Central memory CD8-positive, alpha-beta T cell (primary cell): ENCODE data around the gene ZCCHC7.

Experiments used
- ATAC-seq: fragments of 150-1000 bp; cut with Tn5 transposase; replicated peaks from 2 replicates; pipeline ENCODE4 v1.10.0; 2022; ENCODE audit warnings: mild to moderate bottlenecking, moderate FRiP score, moderate number of reproducible peaks; ENCODE audit not compliant: poor library complexity, severe bottlenecking; ENCODE audit errors: extremely low read depth
- DNase-seq, 2 donors: peaks; one replicate each; pipeline ENCODE4 v3.0.0; 2021; ENCODE audit warnings: low spot score in 2 of 2
- H3K27ac Mint-ChIP-seq: one replicate; pipeline ENCODE4 v1.8.0; 2022; ENCODE audit warnings: low read depth, mild to moderate bottlenecking, moderate library complexity, mixed read lengths
- H3K27me3 Mint-ChIP-seq: one replicate; pipeline ENCODE4 v1.8.0; 2022; ENCODE audit warnings: mixed read lengths
- H3K36me3 Mint-ChIP-seq: one replicate; pipeline ENCODE4 v1.8.0; 2022; ENCODE audit warnings: mild to moderate bottlenecking, moderate library complexity, mixed read lengths; ENCODE audit not compliant: insufficient read depth
- H3K4me1 Mint-ChIP-seq: one replicate; pipeline ENCODE4 v1.8.0; 2022; ENCODE audit warnings: mixed read lengths
- H3K4me3 Mint-ChIP-seq: one replicate; pipeline ENCODE4 v1.8.0; 2022; ENCODE audit warnings: mild to moderate bottlenecking, moderate library complexity, mixed read lengths
- H3K9me3 Mint-ChIP-seq: one replicate; pipeline ENCODE4 v1.8.0; 2022; ENCODE audit warnings: mixed read lengths

Gene ZCCHC7

DNA sequence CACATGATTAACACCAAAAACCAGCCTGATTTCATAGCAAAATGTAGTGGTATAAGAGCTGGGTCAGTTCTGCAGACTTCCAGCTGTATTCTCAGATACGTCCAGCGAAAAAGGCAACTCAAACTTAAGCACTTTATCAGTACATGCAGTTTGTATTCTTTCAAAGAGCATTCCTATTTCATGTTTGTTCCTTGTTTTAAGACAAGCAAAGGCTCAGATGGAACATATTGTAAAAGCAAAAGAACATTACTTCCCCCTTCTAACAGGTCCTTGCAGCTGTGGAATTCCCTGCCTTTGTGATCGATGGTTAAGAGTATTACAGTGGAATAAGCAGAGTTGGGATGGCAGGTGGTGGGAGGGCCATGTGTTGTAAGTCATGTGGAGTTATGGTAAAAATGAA, 215.8 kb downstream of the ZCCHC7 start:
- H3K9me3 Mint-ChIP-seq, result no peaks in the 10 kb centered on the region
- ATAC-seq (no peak), DNase-seq (no peak)
- H3K4me1 Mint-ChIP-seq, result peaks cover 6% of the 10 kb centered on the region
- no peak overlapping the region for H3K27ac Mint-ChIP-seq
- no peaks in the 10 kb centered on the region for H3K27me3 Mint-ChIP-seq
- no peaks in the 10 kb centered on the region for H3K36me3 Mint-ChIP-seq
- H3K4me3 Mint-ChIP-seq, result no peak overlapping the region

DNA sequence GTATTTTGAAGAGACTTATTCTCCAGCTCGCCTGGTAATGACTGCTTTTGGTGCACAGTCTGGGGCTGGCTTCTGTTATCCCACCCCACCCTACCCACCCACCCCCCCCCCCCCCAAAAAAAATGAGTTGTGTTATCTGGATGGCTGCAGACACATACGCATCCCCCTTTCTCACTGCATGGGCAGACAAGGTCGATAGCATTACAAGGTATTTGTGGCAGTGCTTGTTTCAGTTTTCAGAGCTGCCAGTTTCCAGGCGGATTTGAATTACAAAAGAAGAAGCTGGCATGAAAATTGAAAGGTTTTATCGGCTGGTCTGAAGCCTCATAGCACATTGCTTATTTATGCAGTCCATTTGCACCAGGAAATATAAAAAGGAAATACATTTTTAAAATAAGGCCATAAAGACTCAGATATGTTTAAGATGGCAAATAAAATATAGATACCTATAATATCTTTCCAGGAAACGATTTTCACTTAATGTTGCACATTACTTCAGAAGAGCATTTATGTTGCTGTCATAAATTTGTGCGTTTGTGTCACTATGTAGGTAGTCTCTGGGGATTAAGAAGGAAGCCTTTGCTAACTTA, 217.0 kb downstream of the ZCCHC7 start:
- H3K36me3 Mint-ChIP-seq, result no peaks in the 10 kb centered on the region
- DNase-seq, result no peak

DNA sequence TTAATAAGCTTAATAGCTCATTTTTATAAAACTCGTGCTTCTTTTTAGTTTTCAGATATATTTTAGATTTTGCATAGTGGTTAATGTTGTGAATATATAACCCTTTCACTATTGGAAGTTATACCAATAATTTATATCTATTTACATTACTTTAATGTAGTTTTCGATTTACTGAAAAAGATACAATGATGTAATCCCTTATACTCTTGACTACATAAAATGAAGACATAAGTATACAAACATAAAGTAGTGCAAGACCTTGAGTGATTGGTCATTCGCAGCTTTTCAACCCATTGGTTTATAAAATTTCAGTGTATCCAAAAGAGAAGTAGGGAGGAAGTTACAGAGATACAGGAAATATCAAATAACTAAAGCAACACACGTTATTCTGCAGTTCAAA, 217.8 kb downstream of the ZCCHC7 start:
- Mint-ChIP-seq H3K36me3 (no peaks in the 10 kb centered on the region), H3K4me1 (peaks cover 6% of the 10 kb centered on the region), H3K9me3 (no peaks in the 10 kb centered on the region), H3K27ac (no peak overlapping the region), H3K27me3 (no peaks in the 10 kb centered on the region), H3K4me3 (no peak overlapping the region)
- ATAC-seq (no peak), DNase-seq (no peak)

More for the DNA sequence above, 217.0 kb downstream of the ZCCHC7 start:
- no peaks in the 10 kb centered on the region for H3K27me3 Mint-ChIP-seq
- H3K4me3 Mint-ChIP-seq, result no peak overlapping the region
- no peaks in the 10 kb centered on the region for H3K9me3 Mint-ChIP-seq
- peaks cover 6% of the 10 kb centered on the region for H3K4me1 Mint-ChIP-seq
- H3K27ac Mint-ChIP-seq, result no peak overlapping the region
- no peak for ATAC-seq

DNA sequence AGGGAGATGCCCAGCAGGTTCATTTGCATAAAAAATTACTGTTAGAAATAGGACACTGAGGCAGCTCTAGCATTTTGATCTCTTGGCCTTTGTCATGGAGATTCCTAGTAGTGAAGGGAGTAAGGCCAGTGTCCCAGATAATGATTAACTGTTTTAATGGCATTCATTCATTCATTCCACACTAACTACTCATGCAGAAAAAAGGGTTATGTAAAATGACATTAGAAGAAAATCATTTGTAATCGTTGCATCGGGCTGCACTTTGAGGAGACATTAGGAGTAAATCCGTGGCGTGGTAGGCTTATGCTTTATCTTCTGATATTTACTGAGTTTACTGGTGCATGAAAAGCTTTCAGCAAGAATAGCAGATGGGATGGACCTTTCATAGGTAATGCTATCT, 219.5 kb downstream of the ZCCHC7 start:
- no peaks in the 10 kb centered on the region for H3K9me3 Mint-ChIP-seq
- H3K4me3 Mint-ChIP-seq, result no peak overlapping the region
- H3K4me1 Mint-ChIP-seq, result peaks cover 7% of the 10 kb centered on the region
- H3K27me3 Mint-ChIP-seq, result no peaks in the 10 kb centered on the region
- H3K27ac Mint-ChIP-seq, result no peak overlapping the region
- DNase-seq (no peak), ATAC-seq (no peak)
- H3K36me3 Mint-ChIP-seq, result no peaks in the 10 kb centered on the region

DNA sequence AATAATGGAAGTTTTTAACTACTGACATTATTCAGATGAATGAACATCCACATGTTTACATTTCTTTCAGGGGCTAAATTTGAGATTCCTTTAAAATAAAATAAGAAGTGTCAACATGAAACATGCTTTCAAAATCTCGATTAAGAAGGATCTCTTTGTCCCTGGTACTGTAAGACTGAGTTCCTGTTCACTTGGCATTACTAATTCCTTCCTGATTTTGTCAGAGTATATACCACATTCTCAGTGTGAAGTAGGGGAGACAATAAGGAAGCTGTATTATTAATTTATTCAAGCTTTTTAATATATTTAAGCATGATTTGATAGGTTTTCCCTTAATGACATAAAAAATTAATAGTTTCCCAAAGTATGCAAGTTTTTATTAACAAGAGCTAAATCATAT, 220.6 kb downstream of the ZCCHC7 start:
- Mint-ChIP-seq H3K4me3 (no peak overlapping the region), H3K27ac (no peak overlapping the region)

DNA sequence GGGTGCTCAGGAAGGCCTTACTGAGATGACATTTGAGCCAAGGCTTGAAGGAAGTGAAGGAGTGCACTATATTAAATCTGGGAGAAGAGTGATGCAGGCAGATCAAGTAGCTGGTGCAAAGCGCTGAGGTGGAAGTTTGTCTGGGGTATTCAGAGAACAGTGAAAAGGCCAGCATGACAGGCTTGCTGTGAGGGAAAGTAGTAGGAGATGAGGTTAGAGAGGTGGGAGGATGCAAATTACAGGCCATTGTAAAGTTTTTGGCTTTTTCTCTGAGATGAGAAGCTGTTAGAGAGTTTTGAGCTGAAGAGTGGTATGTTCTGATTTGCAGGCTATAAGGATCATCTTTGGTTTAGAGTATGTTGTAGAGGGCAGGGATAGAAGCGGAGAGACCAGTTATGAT, 221.3 kb downstream of the ZCCHC7 start:
- Mint-ChIP-seq H3K27ac (no peak overlapping the region), H3K9me3 (no peaks in the 10 kb centered on the region), H3K4me3 (no peak overlapping the region), H3K4me1 (peaks cover 10% of the 10 kb centered on the region), H3K27me3 (no peaks in the 10 kb centered on the region), H3K36me3 (no peaks in the 10 kb centered on the region)
- ATAC-seq (no peak), DNase-seq (no peak)

More for the DNA sequence above, 220.6 kb downstream of the ZCCHC7 start:
- DNase-seq (no peak), ATAC-seq (no peak)
- no peaks in the 10 kb centered on the region for H3K9me3 Mint-ChIP-seq
- no peaks in the 10 kb centered on the region for H3K36me3 Mint-ChIP-seq
- H3K27me3 Mint-ChIP-seq, result no peaks in the 10 kb centered on the region
- H3K4me1 Mint-ChIP-seq, result peaks cover 10% of the 10 kb centered on the region

DNA sequence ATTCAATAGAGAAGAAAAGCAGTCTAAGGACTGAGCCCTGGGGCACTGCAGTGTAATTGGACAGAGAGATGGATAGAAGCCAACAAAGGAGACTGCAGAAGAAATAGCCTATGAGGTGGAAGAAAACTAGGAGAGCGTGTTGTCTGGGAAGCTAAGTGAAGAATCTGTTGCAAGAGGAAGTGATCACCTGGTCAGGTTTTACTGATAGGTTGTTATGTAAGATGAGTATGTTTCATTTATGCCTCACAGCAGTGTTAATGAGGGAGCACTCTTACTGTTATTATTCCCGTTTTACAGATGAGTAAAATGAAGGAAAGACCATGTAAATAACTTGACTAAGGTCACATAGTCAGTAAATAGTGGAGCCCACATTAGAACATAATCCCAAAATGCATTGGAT, 222.1 kb downstream of the ZCCHC7 start:
- H3K4me3 Mint-ChIP-seq, result no peak overlapping the region
- ATAC-seq (no peak), DNase-seq (no peak)
- H3K27ac Mint-ChIP-seq, result no peak overlapping the region
- H3K27me3 Mint-ChIP-seq, result no peaks in the 10 kb centered on the region
- peaks cover 10% of the 10 kb centered on the region for H3K4me1 Mint-ChIP-seq
- no peaks in the 10 kb centered on the region for H3K36me3 Mint-ChIP-seq
- H3K9me3 Mint-ChIP-seq, result no peaks in the 10 kb centered on the region

DNA sequence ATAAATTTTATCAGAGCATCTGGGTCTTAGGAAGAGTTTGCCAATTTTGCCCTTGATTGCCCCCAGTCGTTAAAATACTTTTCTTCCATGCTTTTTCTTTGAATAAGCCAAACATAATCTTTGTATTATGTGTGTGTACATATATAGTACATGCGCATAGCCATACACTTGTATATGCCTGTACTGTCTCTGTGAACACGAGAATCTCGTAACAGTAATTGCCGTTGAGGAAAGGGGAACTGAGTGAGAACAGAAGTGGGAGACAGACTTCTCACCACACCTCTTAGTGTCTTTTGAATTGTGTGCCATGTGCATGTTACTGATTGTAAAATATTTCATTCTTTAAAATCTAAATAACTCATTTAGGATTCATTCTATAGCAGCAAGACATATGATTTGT, 222.5 kb downstream of the ZCCHC7 start:
- Mint-ChIP-seq H3K4me1 (peaks cover 10% of the 10 kb centered on the region), H3K27ac (no peak overlapping the region), H3K27me3 (no peaks in the 10 kb centered on the region), H3K36me3 (no peaks in the 10 kb centered on the region), H3K9me3 (no peaks in the 10 kb centered on the region), H3K4me3 (no peak overlapping the region)
- ATAC-seq (no peak), DNase-seq (no peak)

DNA sequence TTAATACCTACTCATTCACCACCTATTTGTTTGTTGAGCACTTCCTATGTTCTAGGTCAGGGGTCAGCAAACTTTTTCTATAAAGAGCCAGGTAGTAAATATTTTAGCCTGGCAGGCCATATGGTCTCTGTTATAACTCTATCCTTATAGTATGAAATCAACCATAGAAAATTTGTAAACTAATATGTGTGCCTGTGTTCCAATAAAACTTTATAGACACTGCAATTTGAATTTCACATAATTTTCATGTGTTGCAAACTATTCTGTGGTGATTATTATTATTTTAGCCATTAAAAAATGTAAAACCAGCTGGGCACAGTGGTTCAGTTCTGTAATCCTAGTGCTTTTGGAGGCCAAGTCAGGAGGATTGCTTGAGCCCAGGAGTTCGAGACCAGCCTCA, 223.3 kb downstream of the ZCCHC7 start:
- Mint-ChIP-seq H3K36me3 (no peaks in the 10 kb centered on the region), H3K27me3 (no peaks in the 10 kb centered on the region), H3K9me3 (no peaks in the 10 kb centered on the region), H3K4me1 (peaks cover 4% of the 10 kb centered on the region), H3K27ac (no peak overlapping the region), H3K4me3 (no peak overlapping the region)
- ATAC-seq (no peak), DNase-seq (no peak)

DNA sequence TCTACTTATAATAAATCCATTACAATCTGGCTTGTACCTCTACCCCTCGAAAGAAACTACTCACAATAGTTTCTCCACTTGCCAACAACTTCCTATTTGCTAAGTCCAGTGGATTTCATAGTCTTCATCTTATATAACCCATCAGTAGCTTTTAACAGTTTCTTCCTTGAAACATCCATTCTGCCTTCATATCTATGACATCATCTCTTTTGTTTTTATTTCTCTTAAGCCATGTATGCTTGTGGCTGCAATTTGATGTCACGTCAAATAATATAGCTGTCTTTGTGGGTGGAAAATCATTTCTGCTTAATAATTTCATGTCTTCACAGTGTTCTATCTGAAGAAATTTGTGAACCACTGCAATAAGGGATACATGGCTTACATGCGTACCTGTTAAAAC, 224.7 kb downstream of the ZCCHC7 start:
- peaks cover 2% of the 10 kb centered on the region for H3K36me3 Mint-ChIP-seq
- DNase-seq (no peak), ATAC-seq (no peak)
- no peak overlapping the region for H3K27ac Mint-ChIP-seq
- H3K27me3 Mint-ChIP-seq, result no peaks in the 10 kb centered on the region
- H3K4me1 Mint-ChIP-seq, result peaks cover 4% of the 10 kb centered on the region
- no peaks in the 10 kb centered on the region for H3K9me3 Mint-ChIP-seq
- no peak overlapping the region for H3K4me3 Mint-ChIP-seq

DNA sequence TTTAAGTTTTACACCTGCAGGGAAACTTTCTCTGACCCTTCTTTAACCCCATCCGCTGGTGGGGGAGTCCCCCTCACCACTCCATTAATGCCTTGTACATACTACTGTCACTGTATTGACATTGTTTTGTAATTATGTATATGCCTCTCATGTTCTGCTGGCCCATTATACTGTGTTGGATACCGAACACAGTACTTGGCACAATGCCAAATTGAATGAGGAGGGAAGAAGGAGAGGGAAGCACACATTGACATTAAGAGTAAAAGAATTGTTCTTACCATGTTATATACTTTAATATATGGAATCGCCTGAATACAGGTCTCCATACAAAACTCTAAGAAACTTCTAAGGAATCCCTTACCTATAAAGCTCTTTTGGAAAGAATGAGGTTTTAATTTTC, 228.5 kb downstream of the ZCCHC7 start:
- H3K4me1 Mint-ChIP-seq, result peaks cover 4% of the 10 kb centered on the region
- no peak overlapping the region for H3K27ac Mint-ChIP-seq
- H3K27me3 Mint-ChIP-seq, result no peaks in the 10 kb centered on the region
- no peaks in the 10 kb centered on the region for H3K9me3 Mint-ChIP-seq
- no peak for DNase-seq
- peaks cover 14% of the 10 kb centered on the region for H3K36me3 Mint-ChIP-seq
- ATAC-seq, result no peak
- no peak overlapping the region for H3K4me3 Mint-ChIP-seq

DNA sequence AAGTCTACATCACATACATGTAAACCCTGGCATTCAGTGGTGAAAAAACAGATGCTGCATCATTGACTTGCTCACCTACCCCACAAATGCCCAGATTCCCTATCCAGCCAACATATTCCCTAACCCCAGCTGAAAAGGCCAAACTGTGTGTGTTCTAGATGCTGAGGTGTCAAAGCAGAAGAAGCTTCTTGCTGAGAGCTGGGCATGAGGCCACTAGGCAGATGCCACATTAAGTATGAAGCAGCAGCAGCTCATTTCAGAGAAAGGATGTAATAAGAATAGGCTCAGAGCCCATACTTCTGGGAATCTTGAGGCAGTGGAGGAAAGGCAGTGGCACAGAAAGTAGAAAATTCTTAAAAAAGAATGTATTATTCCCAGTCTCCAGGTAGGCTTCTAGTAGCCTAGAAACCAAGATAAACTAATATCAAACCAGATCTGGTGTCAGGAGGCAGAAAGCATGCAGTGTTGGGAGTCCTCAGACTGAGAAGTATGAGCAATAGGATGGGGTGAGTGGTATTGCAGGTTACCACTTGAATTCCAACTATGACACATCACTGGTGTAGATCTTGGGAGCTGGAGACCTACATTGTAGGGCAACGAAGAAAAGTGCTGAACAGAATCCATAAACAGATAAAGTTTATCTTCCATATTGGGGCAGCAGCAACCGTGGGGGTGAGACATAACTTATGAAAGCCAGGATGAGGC, 230.3 kb downstream of the ZCCHC7 start:
- H3K9me3 Mint-ChIP-seq, result no peaks in the 10 kb centered on the region
- H3K36me3 Mint-ChIP-seq, result peaks cover 14% of the 10 kb centered on the region
- no peak overlapping the region for H3K27ac Mint-ChIP-seq
- no peak for ATAC-seq
- no peaks in the 10 kb centered on the region for H3K4me1 Mint-ChIP-seq
- H3K27me3 Mint-ChIP-seq, result no peaks in the 10 kb centered on the region
- DNase-seq, result no peak
- no peak overlapping the region for H3K4me3 Mint-ChIP-seq

DNA sequence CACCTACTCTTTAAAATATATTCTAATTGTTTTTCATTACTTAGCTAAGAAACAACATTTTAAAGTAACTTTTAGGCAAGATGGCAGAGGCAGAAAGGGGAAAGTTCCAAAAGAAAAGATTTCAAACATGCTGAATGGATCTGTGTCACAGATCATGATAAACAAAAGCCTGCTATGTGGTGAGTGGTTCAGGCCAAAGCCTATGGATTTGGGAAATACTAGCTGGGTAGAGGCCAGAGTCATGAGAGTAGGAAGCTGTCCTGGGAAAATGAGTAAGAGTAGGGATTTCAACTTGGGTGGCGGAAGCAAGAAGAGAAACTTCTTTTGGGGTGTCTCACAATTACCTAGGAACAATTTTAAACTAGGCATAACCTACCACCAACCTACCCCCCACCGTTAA, 233.4 kb downstream of the ZCCHC7 start:
- H3K36me3 Mint-ChIP-seq, result peaks cover 24% of the 10 kb centered on the region
- H3K27ac Mint-ChIP-seq, result no peak overlapping the region

More for the DNA sequence above, 233.4 kb downstream of the ZCCHC7 start:
- DNase-seq, result no peak
- Mint-ChIP-seq H3K4me1 (no peaks in the 10 kb centered on the region), H3K9me3 (no peaks in the 10 kb centered on the region), H3K4me3 (no peak overlapping the region), H3K27me3 (no peaks in the 10 kb centered on the region)
- no peak for ATAC-seq
